Activated naive CD8-positive, alpha-beta T cell treated with anti-CD3 and anti-CD28 coated beads, Interleukin-2, amount 10 ng/mL, durations not matched to agents 7 days and 5 days (primary cell): ENCODE data around the gene RSRC2. TPM values are rescaled to one million over a fixed set of nuclear protein-coding genes. Genes with fewer than 3 reads are reported as not detected.
"Not testable (repeated sequence)": the region's sequence is repeated elsewhere in the genome, so short reads cannot be mapped to it uniquely, and the experiment has no call there.

Source experiments
- ATAC-seq: fragments of 150-1000 bp; cut with Tn5 transposase; one replicate; pipeline ENCODE4 v1.10.0; 2021; ENCODE audit warnings: low read depth, moderate library complexity
- POLR2A ChIA-PET: fragments of 350-600 bp; sonication (Branson Sonifier 250); formaldehyde crosslinking; loops from one replicate; lab custom pipeline; 2021; ENCODE audit warnings: antibody characterized with exemption; lab: Charles Lee
- DNase-seq: peaks from one replicate; pipeline ENCODE4 v3.0.0; 2021
- H3K27ac Mint-ChIP-seq: one replicate; pipeline ENCODE4 v1.8.0; 2022; ENCODE audit warnings: mild to moderate bottlenecking, mixed read lengths
- H3K27me3 Mint-ChIP-seq: one replicate; pipeline ENCODE4 v1.8.0; 2022; ENCODE audit warnings: mild to moderate bottlenecking, moderate library complexity, mixed read lengths
- H3K36me3 Mint-ChIP-seq: one replicate; pipeline ENCODE4 v1.8.0; 2021; ENCODE audit warnings: mild to moderate bottlenecking, mixed read lengths
- H3K4me1 Mint-ChIP-seq: one replicate; pipeline ENCODE4 v1.8.0; 2021; ENCODE audit warnings: mixed read lengths
- H3K4me3 Mint-ChIP-seq: one replicate; pipeline ENCODE4 v1.8.0; 2022; ENCODE audit warnings: mild to moderate bottlenecking, moderate library complexity, mixed read lengths
- H3K9me3 Mint-ChIP-seq: one replicate; pipeline ENCODE4 v1.8.0; 2021; ENCODE audit warnings: mixed read lengths
- total RNA-seq, 2 experiments: library from RNA; stranded (reverse); gene quantifications; one replicate each; pipeline ENCODE4 v1.2.3, GENCODE V29; 2021

Gene RSRC2
- total RNA-seq, 2 experiments from 2014 or later, result 108 to 115 TPM

GRCh38 chr12:122513660-122514059 lies 13.1 kb downstream of the RSRC2 start:
- POLR2A ChIA-PET, result interaction anchor here (0.5 to 2.0 kb wide), 3 partner anchors 10 to 42 kb away, joined by 3 to 5 read pairs (median 3); partner anchors contain the start of gene ZCCHC8
- H3K27ac Mint-ChIP-seq, result no peak overlapping the region

DNA sequence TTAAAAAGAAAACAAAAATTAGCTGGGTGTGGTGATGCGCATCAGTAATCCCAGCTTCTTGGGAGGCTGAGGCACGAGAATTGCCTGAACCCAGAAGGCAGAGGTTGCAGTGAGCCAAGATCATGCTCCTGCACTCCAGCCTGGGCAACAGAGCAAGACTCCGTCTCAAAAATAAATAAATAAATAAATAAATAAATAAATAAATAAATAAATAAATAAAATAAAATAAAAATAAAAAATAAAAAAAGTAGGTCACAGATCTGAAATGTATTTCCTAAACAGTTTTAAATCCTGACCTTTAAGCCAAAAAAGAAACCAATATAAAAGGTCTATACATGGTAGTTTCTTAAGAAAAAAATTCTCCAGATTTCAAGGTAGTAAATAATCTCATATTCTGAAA lies 13.7 kb downstream of the RSRC2 start:
- POLR2A ChIA-PET, result interaction anchor here (0.8 to 2.0 kb wide), 4 partner anchors 9 to 13 kb away, joined by 3 to 5 read pairs (median 4); partner anchors contain the start of genes RSRC2 and ZCCHC8
- not testable (repeated sequence) for DNase-seq, H3K27me3 Mint-ChIP-seq, H3K4me3 Mint-ChIP-seq, H3K27ac Mint-ChIP-seq, ATAC-seq, H3K9me3 Mint-ChIP-seq
- Mint-ChIP-seq H3K4me1 (peaks cover 12% of the 10 kb centered on the region), H3K36me3 (peaks cover 36% of the 10 kb centered on the region)

More at GRCh38 chr12:122513660-122514059, 13.1 kb downstream of the RSRC2 start:
- Mint-ChIP-seq H3K27me3 (no peaks in the 10 kb centered on the region), H3K4me3 (no peak overlapping the region), H3K9me3 (no peaks in the 10 kb centered on the region), H3K4me1 (peaks cover 12% of the 10 kb centered on the region), H3K36me3 (peaks cover 37% of the 10 kb centered on the region)
- DNase-seq, result no peak
- ATAC-seq, result no peak

DNA sequence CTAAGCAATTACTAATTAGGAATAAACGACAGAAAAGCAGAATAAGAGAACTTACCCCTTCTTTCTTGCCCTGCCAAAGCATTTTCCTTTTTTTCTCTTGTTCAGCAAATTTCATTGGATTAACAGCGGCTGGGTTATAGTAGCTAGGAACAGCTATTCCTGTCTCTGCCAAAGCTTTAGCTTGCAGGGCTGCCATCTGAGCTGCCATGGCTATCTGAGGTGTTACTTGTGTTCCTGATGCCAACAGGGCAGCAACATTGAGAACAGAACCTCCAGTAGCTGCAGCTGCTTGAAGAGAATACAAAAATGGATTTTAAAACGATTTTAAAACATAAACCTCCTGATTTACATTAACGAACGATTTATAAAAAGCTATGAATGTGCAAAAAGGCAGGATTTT lies 18.6 kb downstream of the RSRC2 start:
- ATAC-seq (no peak), DNase-seq (no peak)
- Mint-ChIP-seq H3K36me3 (peaks cover 30% of the 10 kb centered on the region), H3K27me3 (no peaks in the 10 kb centered on the region), H3K4me3 (no peak overlapping the region), H3K9me3 (no peaks in the 10 kb centered on the region), H3K27ac (no peak overlapping the region), H3K4me1 (peaks cover 5% of the 10 kb centered on the region)
- POLR2A ChIA-PET, result interaction anchor here (1.3 kb wide), 1 partner anchor 18 kb away, joined by 3 read pairs; the partner anchor contains the start of gene RSRC2

GRCh38 chr12:122506393-122506938 lies 20.3 kb downstream of the RSRC2 start:
- H3K9me3 Mint-ChIP-seq, result no peaks in the 10 kb centered on the region
- no peak for ATAC-seq
- H3K27ac Mint-ChIP-seq, result no peak overlapping the region
- no peaks in the 10 kb centered on the region for H3K27me3 Mint-ChIP-seq
- H3K36me3 Mint-ChIP-seq, result peaks cover 27% of the 10 kb centered on the region
- POLR2A ChIA-PET, result no interaction called here
- DNase-seq, result no peak
- peaks cover 8% of the 10 kb centered on the region for H3K4me1 Mint-ChIP-seq
- H3K4me3 Mint-ChIP-seq, result no peak overlapping the region

DNA sequence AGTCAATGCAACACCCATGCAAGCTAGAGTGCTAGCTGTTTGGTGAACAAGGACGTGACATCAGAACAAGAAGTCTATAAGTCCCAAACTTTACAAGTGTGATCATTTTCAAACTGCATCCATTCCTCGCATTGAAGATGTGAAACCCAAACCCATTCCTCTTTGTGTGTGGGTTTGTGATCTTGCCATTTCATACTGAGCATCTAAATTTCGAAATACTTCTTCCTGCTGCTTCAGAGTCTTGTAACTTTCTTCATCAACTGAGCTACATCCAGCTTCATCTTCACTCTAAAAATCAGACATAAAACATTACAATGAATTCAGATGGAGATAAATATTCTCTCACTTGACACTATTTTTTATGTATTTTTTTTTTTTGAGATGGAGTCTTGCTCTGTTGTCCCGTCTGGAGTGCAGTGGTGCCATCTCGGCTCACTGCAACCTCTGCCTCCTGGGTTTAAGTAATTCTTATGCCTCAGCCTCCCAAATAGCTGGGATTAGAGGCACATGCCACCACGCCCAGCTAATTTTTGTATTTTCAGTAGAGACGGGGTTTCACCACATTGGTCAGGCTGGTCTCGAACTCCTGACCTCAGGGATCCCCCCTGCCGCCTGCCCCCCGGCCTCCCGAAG lies 21.2 kb downstream of the RSRC2 start:
- Mint-ChIP-seq H3K27ac (no peak overlapping the region), H3K4me1 (peaks cover 14% of the 10 kb centered on the region), H3K27me3 (no peaks in the 10 kb centered on the region), H3K36me3 (peaks cover 26% of the 10 kb centered on the region), H3K4me3 (no peak overlapping the region), H3K9me3 (no peaks in the 10 kb centered on the region)
- DNase-seq, result no peak
- POLR2A ChIA-PET, result no interaction called here
- no peak for ATAC-seq

GRCh38 chr12:122503783-122504590 lies 22.7 kb downstream of the RSRC2 start:
- Mint-ChIP-seq H3K4me1 (peaks cover 14% of the 10 kb centered on the region), H3K27me3 (no peaks in the 10 kb centered on the region), H3K9me3 (no peaks in the 10 kb centered on the region), H3K4me3 (no peak overlapping the region), H3K36me3 (peaks cover 19% of the 10 kb centered on the region), H3K27ac (peak overlapping the region; percentile 42)
- DNase-seq, result no peak
- no peak for ATAC-seq
- POLR2A ChIA-PET, result interaction anchor here (0.6 to 1.6 kb wide), 2 partner anchors 9 to 10 kb away, joined by 3 read pairs; no protein-coding TSS in a partner anchor

DNA sequence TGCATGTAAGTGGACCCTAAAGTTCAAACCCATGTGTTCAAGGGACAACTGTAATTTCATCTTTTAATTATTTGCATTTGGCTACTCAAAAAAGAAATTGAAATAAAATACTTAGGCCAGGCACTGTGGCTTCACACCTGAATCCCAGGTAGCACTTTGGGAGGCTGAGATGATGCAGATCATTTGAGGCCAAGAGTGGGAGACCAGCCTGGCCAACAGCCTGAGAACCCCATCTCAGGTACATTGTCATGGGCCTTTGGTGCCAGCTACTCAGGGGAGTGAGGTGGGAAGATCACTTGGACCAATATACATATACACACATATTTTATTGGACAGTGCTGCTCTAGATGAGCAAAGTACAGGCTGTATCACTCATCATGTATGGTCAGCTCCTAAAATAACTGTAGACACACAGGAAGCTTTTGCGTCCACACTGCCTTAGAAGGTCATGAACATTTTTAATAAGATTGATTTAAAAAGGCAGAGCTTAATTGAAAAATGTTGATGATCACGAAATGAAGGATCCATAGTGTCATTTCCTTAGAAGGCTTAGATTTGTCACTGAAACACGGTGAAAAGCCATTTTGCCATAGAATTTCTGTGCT lies 23.5 kb downstream of the RSRC2 start:
- H3K27ac Mint-ChIP-seq, result peak overlapping the region; percentile 45
- peaks cover 19% of the 10 kb centered on the region for H3K36me3 Mint-ChIP-seq
- peaks cover 21% of the 10 kb centered on the region for H3K4me1 Mint-ChIP-seq
- POLR2A ChIA-PET, result interaction anchor here (0.6 to 1.6 kb wide), 3 partner anchors 9 to 23 kb away, joined by 3 read pairs; no protein-coding TSS in a partner anchor
- ATAC-seq, result no peak
- no peak for DNase-seq
- H3K27me3 Mint-ChIP-seq, result no peaks in the 10 kb centered on the region
- H3K4me3 Mint-ChIP-seq, result no peak overlapping the region
- H3K9me3 Mint-ChIP-seq, result no peaks in the 10 kb centered on the region

- H3K36me3 Mint-ChIP-seq, result peaks cover 18% of the 10 kb centered on the region
These were observed 25.2 kb downstream of the RSRC2 start for GRCh38 chr12:122501489-122501989.

GRCh38 chr12:122500685-122501488 lies 25.8 kb downstream of the RSRC2 start, which contains the start of gene ZCCHC8:
Gene ZCCHC8, minus strand, starts transcription at chr12:122500932. Its CDS starts 92 bp downstream, at chr12:122500840.
- peaks cover 27% of the 10 kb centered on the region for H3K4me1 Mint-ChIP-seq
- ATAC-seq (peak; percentile 93), DNase-seq (peak; percentile 94)
- H3K27me3 Mint-ChIP-seq, result no peaks in the 10 kb centered on the region
- H3K27ac Mint-ChIP-seq, result peak within 1 kb of the TSS; percentile 99
- H3K36me3 Mint-ChIP-seq, result peaks cover 14% of the 10 kb centered on the region
- H3K9me3 Mint-ChIP-seq, result no peaks in the 10 kb centered on the region
- POLR2A ChIA-PET, result interaction anchor here (0.5 to 5.6 kb wide), 25 partner anchors 10 to 883 kb away, joined by 3 to 145 read pairs (median 5); partner anchors contain the start of genes DIABLO, KMT5A, KNTC1 and MPHOSPH9
- peak within 1 kb of the TSS; percentile 98 for H3K4me3 Mint-ChIP-seq

More at GRCh38 chr12:122501489-122501989, 25.2 kb downstream of the RSRC2 start:
- Mint-ChIP-seq H3K27me3 (no peaks in the 10 kb centered on the region), H3K4me3 (peak overlapping the region; percentile 98), H3K4me1 (peaks cover 26% of the 10 kb centered on the region), H3K27ac (peak overlapping the region; percentile 99), H3K9me3 (no peaks in the 10 kb centered on the region)
- DNase-seq (no peak), ATAC-seq (no peak)
- POLR2A ChIA-PET, result interaction anchor here (0.6 to 5.6 kb wide), 20 partner anchors 9 to 882 kb away, joined by 3 to 145 read pairs (median 6); partner anchors contain the start of genes DIABLO, KMT5A, KNTC1 and MPHOSPH9

DNA sequence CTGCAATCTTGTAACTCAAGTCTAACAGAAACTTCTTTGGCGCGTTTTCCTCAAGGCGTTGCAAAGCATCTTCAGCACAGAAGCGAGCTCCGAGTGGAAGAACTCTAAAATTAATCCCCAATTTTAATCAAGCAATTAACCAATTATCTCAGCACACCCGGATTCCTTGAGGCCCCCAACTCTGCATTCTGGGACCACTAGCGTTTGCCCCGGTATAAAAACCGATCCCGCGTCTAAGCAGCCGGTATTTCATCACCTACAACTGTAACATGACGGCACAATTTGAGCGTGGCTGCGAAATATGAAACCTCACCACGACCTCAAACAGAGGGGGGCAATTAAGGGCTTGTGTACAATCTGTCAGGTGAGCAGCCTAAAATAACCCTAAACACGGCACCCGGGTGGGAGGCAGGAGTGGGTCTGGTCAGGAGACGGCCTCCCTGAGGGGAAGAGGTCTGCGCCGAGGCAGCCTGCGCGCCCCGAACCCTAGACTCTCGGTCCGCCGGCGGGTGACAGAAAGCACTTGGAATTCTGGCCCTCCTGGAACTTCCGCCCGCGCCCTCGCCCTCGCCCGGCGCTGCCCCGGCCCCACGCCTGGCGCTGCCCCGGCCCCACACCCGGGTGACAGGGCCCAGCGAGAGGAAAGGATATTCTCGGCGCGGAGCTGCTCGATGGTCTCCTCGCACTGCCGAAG lies 26.6 kb downstream of the RSRC2 start:
- Mint-ChIP-seq H3K27ac (peak overlapping the region; percentile 99), H3K27me3 (no peaks in the 10 kb centered on the region), H3K4me1 (peaks cover 27% of the 10 kb centered on the region), H3K9me3 (no peaks in the 10 kb centered on the region), H3K4me3 (peak overlapping the region; percentile 98), H3K36me3 (peaks cover 14% of the 10 kb centered on the region)
- ATAC-seq (peak; percentile 24), DNase-seq (no peak)
- POLR2A ChIA-PET, result interaction anchor here (0.5 to 5.6 kb wide), 22 partner anchors 9 to 1921 kb away, joined by 3 to 145 read pairs (median 6); partner anchors contain the start of genes DIABLO, KMT5A, KNTC1 and MPHOSPH9

- H3K4me3 Mint-ChIP-seq, result no peak overlapping the region
- no peaks in the 10 kb centered on the region for H3K9me3 Mint-ChIP-seq
- no peak for DNase-seq
- peaks cover 16% of the 10 kb centered on the region for H3K4me1 Mint-ChIP-seq
- H3K36me3 Mint-ChIP-seq, result peaks cover 18% of the 10 kb centered on the region
- ATAC-seq, result no peak
- peak overlapping the region; percentile 12 for H3K27ac Mint-ChIP-seq
- no peaks in the 10 kb centered on the region for H3K27me3 Mint-ChIP-seq
- POLR2A ChIA-PET, result no interaction called here
These were observed 31.5 kb downstream of the RSRC2 start for GRCh38 chr12:122495258-122495657.
